Prostate gland (tissue), 2 donors: ENCODE results near the gene KLHDC4. TPM values are rescaled to one million over a fixed set of nuclear protein-coding genes. Genes with fewer than 3 reads are reported as not detected.

Experiments
- DNase-seq: peaks from one replicate; pipeline ENCODE4 v3.0.0-alpha.2; 2019; ENCODE audit warnings: low spot score
- H3K27ac ChIP-seq, 2 donors: fragments of 200-600 bp; sonication (generic); 2 replicates each; pipeline ENCODE4 v1.5.1; 2017 to 2019
- H3K27me3 ChIP-seq: fragments of 200-600 bp; sonication (generic); replicated peaks from 2 replicates; pipeline ENCODE4 v1.5.1; 2019; ENCODE audit not compliant: insufficient read depth
- H3K36me3 ChIP-seq, 2 donors: fragments of 200-600 bp; sonication (generic); 1 replicate in 1 of 2; 2 replicates in 1 of 2; pipeline versions ENCODE4 v1.5.1 to v1.8.1; 2017 to 2019
- H3K4me1 ChIP-seq: fragments of 200-600 bp; sonication (generic); replicated peaks from 2 replicates; pipeline ENCODE4 v1.5.1; 2019
- H3K4me3 ChIP-seq, 2 donors: fragments of 200-600 bp; sonication (generic); 2 replicates each; pipeline ENCODE4 v1.5.1; 2017 to 2019
- H3K9me3 ChIP-seq: fragments of 200-600 bp; sonication (generic); 2 replicates; pipeline ENCODE4 v1.5.1; 2017
- POLR2A ChIP-seq: fragments of 450-650 bp; IDR thresholded peaks from one replicate; pipeline ENCODE4 v1.6.1; 2016; ENCODE audit warnings: antibody characterized with exemption, mild to moderate bottlenecking
- POLR2AphosphoS5 ChIP-seq: sonication (generic); formaldehyde crosslinking; IDR thresholded peaks from one replicate; pipeline ENCODE4 v1.6.1; 2017; ENCODE audit warnings: antibody characterized with exemption
- WGBS: methylation state at CpG from one replicate; pipeline ENCODE4 v1.1.5; 2018; 5-methylcytosine and 5-hydroxymethylcytosine counted together
- intact Hi-C: fragments of 100-400 bp; cut with DNase I; formaldehyde crosslinking; loops from one replicate; pipeline ENCODE4 v1.14.2; 2022
- total RNA-seq, 2 donors: library from RNA; depleted of rRNA; stranded (reverse); fragments of >200 nt; gene quantifications; one replicate each; pipeline ENCODE4 v1.1.0, GENCODE V29; 2016
- TF ChIP-seq, protein P1 (sequence below), 4 experiments: fragments of 200-600 bp in 2 of 4; fragments of 450-650 bp in 2 of 4; sonication (generic) in 2 of 4; IDR thresholded peaks; 1 replicate in 3 of 4; 2 replicates in 1 of 4; pipeline ENCODE4 v1.5.1; 2016 to 2019; ENCODE audit warnings: antibody characterized with exemption in 4 of 4, mild to moderate bottlenecking in 2 of 4, moderate library complexity in 2 of 4

The KLHDC4 gene
- total RNA-seq, 2 donors from 2014 or later: 28.2 to 56.4 TPM

DNA sequence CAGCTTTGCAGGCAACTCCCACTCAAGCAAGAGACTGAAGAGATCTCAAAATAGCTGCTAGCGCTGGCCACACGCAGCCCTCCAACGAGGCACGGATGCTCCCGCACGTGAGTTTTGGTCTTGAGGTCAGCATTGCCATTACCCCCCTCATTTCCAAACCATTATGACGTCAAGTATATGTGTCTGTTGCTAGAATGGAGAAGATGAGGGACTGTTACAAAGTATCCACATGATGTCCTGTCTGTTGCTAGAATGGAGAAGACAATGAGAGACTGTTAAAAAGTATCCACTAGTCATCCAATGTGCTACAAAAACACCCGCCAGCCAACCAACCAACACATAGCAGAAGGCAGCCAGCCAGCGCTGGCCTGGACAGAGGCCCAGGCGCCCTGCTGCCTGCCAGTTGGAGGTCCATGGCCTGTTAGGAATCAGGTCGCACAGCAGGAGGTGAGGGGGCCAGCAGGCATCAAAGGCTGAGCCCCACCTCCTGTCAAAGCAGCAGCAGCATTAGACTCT lies 24.8 kb downstream of the KLHDC4 start:
- Histone ChIP-seq H3K9me3 (no peaks in the 10 kb centered on the region), H3K27ac (no peak overlapping the region)
- TF ChIP-seq POLR2A: no peak
- TF ChIP-seq, protein P1, sequence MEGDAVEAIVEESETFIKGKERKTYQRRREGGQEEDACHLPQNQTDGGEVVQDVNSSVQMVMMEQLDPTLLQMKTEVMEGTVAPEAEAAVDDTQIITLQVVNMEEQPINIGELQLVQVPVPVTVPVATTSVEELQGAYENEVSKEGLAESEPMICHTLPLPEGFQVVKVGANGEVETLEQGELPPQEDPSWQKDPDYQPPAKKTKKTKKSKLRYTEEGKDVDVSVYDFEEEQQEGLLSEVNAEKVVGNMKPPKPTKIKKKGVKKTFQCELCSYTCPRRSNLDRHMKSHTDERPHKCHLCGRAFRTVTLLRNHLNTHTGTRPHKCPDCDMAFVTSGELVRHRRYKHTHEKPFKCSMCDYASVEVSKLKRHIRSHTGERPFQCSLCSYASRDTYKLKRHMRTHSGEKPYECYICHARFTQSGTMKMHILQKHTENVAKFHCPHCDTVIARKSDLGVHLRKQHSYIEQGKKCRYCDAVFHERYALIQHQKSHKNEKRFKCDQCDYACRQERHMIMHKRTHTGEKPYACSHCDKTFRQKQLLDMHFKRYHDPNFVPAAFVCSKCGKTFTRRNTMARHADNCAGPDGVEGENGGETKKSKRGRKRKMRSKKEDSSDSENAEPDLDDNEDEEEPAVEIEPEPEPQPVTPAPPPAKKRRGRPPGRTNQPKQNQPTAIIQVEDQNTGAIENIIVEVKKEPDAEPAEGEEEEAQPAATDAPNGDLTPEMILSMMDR (IDR thresholded peaks at IDR 0.05): no peak
- TF ChIP-seq POLR2AphosphoS5: no peak

DNA sequence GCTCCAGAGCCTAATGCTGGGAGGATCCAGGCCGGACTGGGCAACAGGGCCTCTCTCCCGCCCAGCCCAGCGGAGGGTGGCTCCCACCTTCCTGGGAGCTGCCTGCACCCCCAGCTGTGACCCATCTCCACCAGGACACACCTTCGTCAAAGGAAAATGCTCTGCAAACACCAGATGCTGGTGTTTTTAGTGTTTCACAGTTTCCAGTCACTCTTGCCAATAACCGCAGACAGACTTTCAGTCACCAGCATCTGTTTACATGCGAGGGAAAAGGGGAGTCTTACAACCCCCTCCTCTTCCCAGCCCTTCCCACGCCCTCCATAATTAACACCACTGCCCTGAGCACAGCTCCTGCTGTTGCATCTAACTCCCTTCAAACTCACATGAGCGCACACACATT lies 25.3 kb downstream of the KLHDC4 start:
- 87% methylated on average over 8 of the region's 8 CpGs for WGBS
- TF ChIP-seq, protein P1 (IDR thresholded peaks at IDR 0.05): no peak
- TF ChIP-seq POLR2A: no peak
- TF ChIP-seq POLR2AphosphoS5: no peak
- no peaks in the 10 kb centered on the region for H3K9me3 ChIP-seq
- no peak overlapping the region for H3K4me3 ChIP-seq
- H3K27me3 ChIP-seq: no peaks in the 10 kb centered on the region
- intact Hi-C loops: no loop called here
- H3K27ac ChIP-seq: no peak overlapping the region
- no peak for DNase-seq
- no peaks in the 10 kb centered on the region for H3K4me1 ChIP-seq
- no peaks in the 10 kb centered on the region for H3K36me3 ChIP-seq

More for the DNA sequence above, 24.8 kb downstream of the KLHDC4 start:
- Histone ChIP-seq H3K4me3 (no peak overlapping the region), H3K36me3 (no peaks in the 10 kb centered on the region), H3K27me3 (no peaks in the 10 kb centered on the region), H3K4me1 (no peaks in the 10 kb centered on the region)
- intact Hi-C loops: no loop called here
- no peak for DNase-seq
- 79% methylated on average over 11 of the region's 11 CpGs for WGBS

DNA sequence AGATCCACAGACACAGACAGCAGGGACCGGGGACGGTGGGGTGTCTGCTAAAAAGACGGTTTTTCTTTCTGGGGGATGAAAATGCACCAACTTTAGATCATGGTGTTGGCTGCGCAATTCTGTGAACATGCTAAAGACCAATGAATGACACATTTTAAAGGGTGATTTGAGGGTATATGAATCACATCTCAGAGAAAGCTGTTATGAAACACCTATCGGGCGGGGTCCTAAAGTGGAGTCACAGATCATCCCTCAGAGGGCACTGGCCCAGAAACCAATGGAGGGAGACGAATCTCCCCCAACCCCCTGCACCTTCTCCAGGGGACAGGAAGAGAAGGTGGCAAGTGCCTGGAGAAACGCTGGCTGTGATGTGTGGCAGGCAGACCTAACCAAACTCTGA lies 26.0 kb downstream of the KLHDC4 start:
- intact Hi-C loops: no loop called here
- TF ChIP-seq POLR2A (no peak), POLR2AphosphoS5 (no peak)
- TF ChIP-seq, protein P1 (IDR thresholded peaks at IDR 0.05): no peak
- no peaks in the 10 kb centered on the region for H3K36me3 ChIP-seq
- WGBS: 94% methylated on average over 8 of the region's 8 CpGs
- no peak overlapping the region for H3K27ac ChIP-seq
- no peaks in the 10 kb centered on the region for H3K4me1 ChIP-seq
- no peak overlapping the region for H3K4me3 ChIP-seq
- no peaks in the 10 kb centered on the region for H3K9me3 ChIP-seq
- no peak for DNase-seq
- H3K27me3 ChIP-seq: no peaks in the 10 kb centered on the region

DNA sequence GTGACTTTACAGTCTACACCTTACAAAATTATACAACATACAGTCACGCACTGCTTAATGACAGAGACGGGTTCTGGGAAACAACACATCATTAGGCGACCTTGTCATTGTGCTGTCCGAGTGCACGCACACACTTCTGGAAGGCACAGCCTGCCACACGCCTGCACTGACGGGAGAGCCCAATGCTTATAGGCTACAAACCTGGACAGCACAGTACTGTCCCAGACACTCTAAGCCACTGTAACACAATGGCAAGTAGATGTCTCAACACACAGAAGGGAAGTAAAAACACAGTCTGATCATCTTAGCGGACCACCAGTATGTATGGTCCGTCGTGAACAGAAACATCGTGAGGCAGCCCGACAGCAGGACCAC lies 29.8 kb downstream of the KLHDC4 start:
- H3K9me3 ChIP-seq: no peaks in the 10 kb centered on the region
- H3K27me3 ChIP-seq: no peaks in the 10 kb centered on the region
- 95% methylated on average over 12 of the region's 12 CpGs for WGBS
- H3K27ac ChIP-seq: no peak overlapping the region
- intact Hi-C loops: no loop called here
- no peak overlapping the region for H3K4me3 ChIP-seq
- TF ChIP-seq POLR2AphosphoS5 (no peak), POLR2A (no peak)
- TF ChIP-seq, protein P1 (IDR thresholded peaks at IDR 0.05): no peak
- no peak for DNase-seq
- H3K36me3 ChIP-seq: no peaks in the 10 kb centered on the region
- no peaks in the 10 kb centered on the region for H3K4me1 ChIP-seq

DNA sequence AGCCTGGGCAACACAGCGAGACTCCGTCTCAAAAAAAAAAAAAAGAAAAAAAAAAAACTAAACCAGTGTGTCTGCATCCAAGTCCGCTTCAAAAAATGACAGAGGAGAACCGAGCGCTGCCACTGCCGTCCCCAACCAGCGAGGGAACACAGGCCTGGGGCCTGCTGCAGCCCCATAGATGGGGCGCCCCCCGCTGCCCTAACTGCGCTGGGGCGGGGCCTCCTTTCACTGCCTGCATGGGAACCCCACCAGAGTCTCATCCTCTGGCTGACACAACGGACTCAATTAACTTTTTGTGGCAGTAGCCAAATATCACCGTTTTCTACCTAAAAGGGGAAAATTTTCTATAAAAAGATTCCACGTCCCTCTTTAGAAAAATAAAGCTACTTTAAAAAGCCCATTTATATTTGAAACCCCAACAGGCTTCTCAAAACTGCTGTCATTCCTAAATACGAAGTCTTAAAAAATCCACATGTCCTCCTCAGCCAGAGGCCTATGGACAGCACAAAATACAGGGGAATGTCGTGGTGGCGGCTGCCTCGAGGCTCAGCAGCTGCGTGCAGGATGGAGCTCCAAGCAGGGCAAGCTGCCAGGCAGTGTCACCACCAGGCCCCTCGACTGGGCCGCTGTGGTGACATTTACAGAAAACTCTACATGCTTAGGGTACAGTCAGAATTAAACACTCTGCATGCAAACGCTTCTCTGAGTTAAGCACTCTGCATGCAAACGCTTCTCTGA lies 30.3 kb downstream of the KLHDC4 start:
- intact Hi-C loops: no loop called here
- 85% methylated on average over 23 of the region's 23 CpGs for WGBS
- Histone ChIP-seq H3K27me3 (no peaks in the 10 kb centered on the region), H3K9me3 (no peaks in the 10 kb centered on the region), H3K36me3 (no peaks in the 10 kb centered on the region), H3K4me3 (no peak overlapping the region), H3K4me1 (no peaks in the 10 kb centered on the region), H3K27ac (no peak overlapping the region)
- no peak for DNase-seq
- TF ChIP-seq POLR2AphosphoS5 (no peak), POLR2A (no peak)
- TF ChIP-seq, protein P1 (IDR thresholded peaks at IDR 0.05): no peak
